Common myeloid progenitor, CD34-positive (primary cell): ENCODE data around the gene ANKS1A.
A peak's percentile ranks its signal among the peaks of the same experiment; 100 is the strongest.

Source experiments
- CTCF ChIA-PET: fragments of 350-600 bp; sonication (Branson Sonifier 250); formaldehyde crosslinking; loops from one replicate; lab custom pipeline; 2021; ENCODE audit warnings: antibody characterized with exemption; lab: Charles Lee
- POLR2A ChIA-PET: fragments of 350-600 bp; sonication (Branson Sonifier 250); formaldehyde crosslinking; loops from one replicate; lab custom pipeline; 2021; ENCODE audit warnings: antibody characterized with exemption; lab: Charles Lee
- DNase-seq, 3 donors: peaks; one replicate each; pipeline versions ENCODE4 v3.0.0 to v3.0.0-alpha.2; 2013
- H3K27ac ChIP-seq, 2 experiments: 1 replicate in 1 of 2; 2 replicates in 1 of 2; pipeline ENCODE4 v1.7.0; 2013; ENCODE audit warnings: inconsistent platforms in 2 of 2, low read length in 2 of 2, mild to moderate bottlenecking in 2 of 2, low read depth in 1 of 2, moderate library complexity in 1 of 2; ENCODE audit not compliant: severe bottlenecking in 2 of 2, insufficient read depth in 1 of 2, poor library complexity in 1 of 2
- H3K27me3 ChIP-seq, 5 experiments: replicated peaks in 2 of 5; 1 replicate in 3 of 5; 2 replicates in 2 of 5; pipeline versions ENCODE4 v1.6.1 to v1.7.0; 2013; ENCODE audit warnings: low read length in 4 of 5, mild to moderate bottlenecking in 2 of 5, moderate library complexity in 2 of 5, inconsistent platforms in 1 of 5; ENCODE audit not compliant: insufficient read depth in 5 of 5, control insufficient read depth in 4 of 5
- H3K36me3 ChIP-seq, 4 experiments: 1 replicate in 2 of 4; 2 replicates in 2 of 4; pipeline versions ENCODE4 v1.6.1 to v1.7.0; 2013; ENCODE audit warnings: low read length in 3 of 4, control low read depth in 1 of 4, mild to moderate bottlenecking in 1 of 4; ENCODE audit not compliant: control insufficient read depth in 4 of 4, insufficient read depth in 4 of 4
- H3K4me1 ChIP-seq, 4 experiments: 1 replicate in 3 of 4; 2 replicates in 1 of 4; pipeline versions ENCODE4 v1.6.1 to v1.7.1; 2013; ENCODE audit warnings: low read length in 3 of 4, mild to moderate bottlenecking in 3 of 4, control low read depth in 1 of 4, inconsistent platforms in 1 of 4, moderate library complexity in 1 of 4; ENCODE audit not compliant: control insufficient read depth in 4 of 4, insufficient read depth in 4 of 4; ENCODE audit errors: control extremely low read depth in 1 of 4
- H3K4me3 ChIP-seq, 7 experiments: 1 replicate in 4 of 7; 2 replicates in 3 of 7; pipeline versions ENCODE4 v1.5.1 to v1.7.0; 2013; ENCODE audit warnings: mild to moderate bottlenecking in 7 of 7, low read length in 6 of 7, moderate library complexity in 6 of 7, inconsistent platforms in 2 of 7, low read depth in 2 of 7, control low read depth in 1 of 7; ENCODE audit not compliant: insufficient read depth in 4 of 7, control insufficient read depth in 1 of 7; ENCODE audit errors: extremely low read depth in 1 of 7
- H3K9me3 ChIP-seq, 5 experiments: 1 replicate in 4 of 5; 2 replicates in 1 of 5; pipeline versions ENCODE4 v1.6.1 to v1.7.1; 2013; ENCODE audit warnings: low read length in 4 of 5, mild to moderate bottlenecking in 2 of 5, inconsistent platforms in 1 of 5, low read depth in 1 of 5, moderate library complexity in 1 of 5; ENCODE audit not compliant: control insufficient read depth in 4 of 5, insufficient read depth in 2 of 5; ENCODE audit errors: control extremely low read depth in 1 of 5
- WGBS: methylation state at CpG from one replicate; pipeline ENCODE4 v1.1.5; 2013; ENCODE audit not compliant: insufficient coverage; 5-methylcytosine and 5-hydroxymethylcytosine counted together

The ANKS1A gene

GRCh38 chr6:35051997-35052583 lies 163.0 kb downstream of the ANKS1A start:
- Histone ChIP-seq H3K4me3 (no peak overlapping the region), H3K27me3 (no peaks in the 10 kb centered on the region), H3K9me3 (no peaks in the 10 kb centered on the region), H3K36me3 (peaks cover 0 to 28% (median 3%) of the 10 kb centered on the region in 4 experiments), H3K4me1 (peaks cover 26 to 63% (median 60%) of the 10 kb centered on the region in 4 experiments), H3K27ac (no peak overlapping the region)
- CTCF ChIA-PET: interaction anchor here (0.6 to 8.3 kb wide), 15 partner anchors 9 to 88 kb away, joined by 3 to 49 read pairs (median 4); no protein-coding TSS in a partner anchor
- DNase-seq: no peak
- POLR2A ChIA-PET: no interaction called here
- WGBS: no CpG with 5 or more reads among the region's 7 CpGs

- CTCF ChIA-PET: interaction anchor here (1.0 to 8.3 kb wide), 12 partner anchors 8 to 87 kb away, joined by 3 to 49 read pairs (median 5); no protein-coding TSS in a partner anchor
- peaks cover 0 to 34% (median 4%) of the 10 kb centered on the region in 4 experiments for H3K36me3 ChIP-seq
- no peak overlapping the region for H3K27ac ChIP-seq
- no peak overlapping the region for H3K4me3 ChIP-seq
- no peaks in the 10 kb centered on the region for H3K9me3 ChIP-seq
- POLR2A ChIA-PET: no interaction called here
- 66% methylated on average over 7 of the region's 9 CpGs for WGBS
- DNase-seq: peak in 2 of 3 donors; percentile 39 to 51
- H3K27me3 ChIP-seq: no peaks in the 10 kb centered on the region
- H3K4me1 ChIP-seq: peaks cover 19 to 54% (median 52%) of the 10 kb centered on the region in 4 experiments
Observed at GRCh38 chr6:35052694-35053565, 163.9 kb downstream of the ANKS1A start.

- Histone ChIP-seq H3K36me3 (peaks cover 0 to 38% (median 6%) of the 10 kb centered on the region in 4 experiments), H3K4me1 (peaks cover 12 to 52% (median 44%) of the 10 kb centered on the region in 4 experiments), H3K4me3 (no peak overlapping the region), H3K9me3 (no peaks in the 10 kb centered on the region), H3K27me3 (no peaks in the 10 kb centered on the region), H3K27ac (no peak overlapping the region)
- ChIA-PET POLR2A (no interaction called here), CTCF (interaction anchor here (1.1 to 8.3 kb wide), 6 partner anchors 9 to 86 kb away, joined by 3 to 49 read pairs (median 5); no protein-coding TSS in a partner anchor)
- no peak for DNase-seq
- whole genome bisulfite sequencing: 96% methylated on average over 3 of the region's 3 CpGs
Observed at GRCh38 chr6:35053701-35054100, 164.6 kb downstream of the ANKS1A start.

- ChIA-PET POLR2A (no interaction called here), CTCF (interaction anchor here (1.1 to 8.3 kb wide), 2 partner anchors 26 to 30 kb away, joined by 3 to 49 read pairs; no protein-coding TSS in a partner anchor)
- Histone ChIP-seq H3K9me3 (no peaks in the 10 kb centered on the region), H3K36me3 (peaks cover 0 to 38% (median 8%) of the 10 kb centered on the region in 4 experiments), H3K27ac (no peak overlapping the region), H3K27me3 (no peaks in the 10 kb centered on the region), H3K4me3 (no peak overlapping the region), H3K4me1 (peaks cover 8 to 52% (median 39%) of the 10 kb centered on the region in 4 experiments)
- WGBS: 100% methylated on average over 7 of the region's 8 CpGs
- DNase-seq: no peak
Observed at GRCh38 chr6:35054106-35054742, 165.2 kb downstream of the ANKS1A start.

GRCh38 chr6:35054743-35055130 lies 165.7 kb downstream of the ANKS1A start:
- WGBS: no CpG with 5 or more reads among the region's 1 CpG
- CTCF ChIA-PET: interaction anchor here (8.3 kb wide), 1 partner anchor 27 kb away, joined by 49 read pairs; no protein-coding TSS in a partner anchor
- Histone ChIP-seq H3K36me3 (peaks cover 0 to 42% (median 10%) of the 10 kb centered on the region in 4 experiments), H3K27ac (no peak overlapping the region), H3K4me1 (peaks cover 3 to 47% (median 34%) of the 10 kb centered on the region in 4 experiments), H3K4me3 (no peak overlapping the region), H3K27me3 (no peaks in the 10 kb centered on the region), H3K9me3 (no peaks in the 10 kb centered on the region)
- no peak for DNase-seq
- POLR2A ChIA-PET: no interaction called here

- ChIA-PET POLR2A (no interaction called here), CTCF (interaction anchor here (1.3 to 1.5 kb wide), 2 partner anchors 21 to 70 kb away, joined by 3 to 5 read pairs; no protein-coding TSS in a partner anchor)
- 100% methylated on average over 2 of the region's 4 CpGs for WGBS
- H3K36me3 ChIP-seq: peaks cover 0 to 54% (median 17%) of the 10 kb centered on the region in 4 experiments
- H3K4me1 ChIP-seq: peaks cover 0 to 36% (median 22%) of the 10 kb centered on the region in 4 experiments
- no peak for DNase-seq
- H3K27me3 ChIP-seq: no peaks in the 10 kb centered on the region
- H3K9me3 ChIP-seq: no peaks in the 10 kb centered on the region
- H3K4me3 ChIP-seq: no peak overlapping the region
- no peak overlapping the region for H3K27ac ChIP-seq
Observed at GRCh38 chr6:35055891-35056290, 166.8 kb downstream of the ANKS1A start.
